ENCODE data around the gene PECR. TPM values are rescaled to one million over a fixed set of nuclear protein-coding genes. Genes with fewer than 3 reads are reported as not detected.

The PECR gene
- total and polyA plus RNA-seq, 10 of the 15 experiments (the other 5 are each of a cell fraction or from before 2014, with no cell fraction given), result 7.6 to 37.4 (median 25.7) TPM

- no peak for TF ChIP-seq YBX1 (IDR thresholded peaks at IDR 0.05)
- no peak for TF ChIP-seq SMAD5 (IDR thresholded peaks at IDR 0.05; ENCODE audit: low read depth)
Observed at GRCh38 chr2:216075510-216076485, 5.8 kb downstream of the PECR start (continued).

GRCh38 chr2:216074794-216075193 lies 6.8 kb downstream of the PECR start:
- no peaks in the 10 kb centered on the region for H3K27me3 ChIP-seq (replicated peaks in 1 of 2; ENCODE audit: control insufficient read depth in 2 of 2, insufficient read depth in 2 of 2, low read length in 1 of 2)
- TF ChIP-seq PRDM15 (CRISPR knock-in tag; IDR thresholded peaks at IDR 0.05) (no peak), RBBP5 (conservative IDR thresholded peaks at IDR 0.05) (no peak), SREBF2 (IDR thresholded peaks at IDR 0.05; ENCODE audit: low read length) (no peak), SMC3 (IDR thresholded peaks at IDR 0.05; ENCODE audit: borderline replicate concordance, low read length) (no peak), DPF2 (IDR thresholded peaks at IDR 0.05) (no peak), SMARCA5 (IDR thresholded peaks at IDR 0.05) (no peak), ZNF24 (IDR thresholded peaks at IDR 0.05) (no peak), IRF5 (IDR thresholded peaks at IDR 0.05; ENCODE audit: borderline replicate concordance) (no peak), POLR2A (IDR thresholded peaks at IDR 0.05; ENCODE audit: low read depth, low read length) (no peak), PBX3 (IDR thresholded peaks at IDR 0.05; ENCODE audit: insufficient replicate concordance, low read depth, low read length) (no peak), SREBF1 (IDR thresholded peaks at IDR 0.05; ENCODE audit: low read length) (no peak), SKIL (IDR thresholded peaks at IDR 0.05; ENCODE audit: low read depth, poor library complexity, severe bottlenecking) (no peak)
- no peaks in the 10 kb centered on the region for H3K9me3 ChIP-seq (replicated peaks; ENCODE audit: control insufficient read depth, insufficient read depth, low read length)
- no peak for ATAC-seq
- no peaks in the 10 kb centered on the region for H4K20me1 ChIP-seq (ENCODE audit: control insufficient read depth, insufficient read depth)
- no peak overlapping the region for H3K4me2 ChIP-seq (ENCODE audit: control insufficient read depth, insufficient read depth)
- 100% methylated on average over 1 of the region's 1 CpG for WGBS (ENCODE audit: insufficient coverage, insufficient replicate concordance, low lambda C conversion rate, missing lambda C conversion rate)
- no peak for DNase-seq (ENCODE audit: low read depth, low spot score)
- RAD21 ChIA-PET (ENCODE audit: unreplicated experiment), result interaction anchor here (1.6 kb wide), 1 partner anchor 15 kb away, joined by 3 read pairs; no protein-coding TSS in a partner anchor
- CTCF ChIA-PET, result interaction anchor here (1.1 to 1.8 kb wide), 4 partner anchors 10 to 144 kb away, joined by 3 to 5 read pairs (median 4); no protein-coding TSS in a partner anchor
- H3K79me2 ChIP-seq (ENCODE audit: control insufficient read depth, insufficient read depth, low read length), result peaks cover 1% of the 10 kb centered on the region; the same call in 1 of the 2 replicates
- H3K4me1 ChIP-seq (ENCODE audit: control insufficient read depth, insufficient read depth, low read length), result no peaks in the 10 kb centered on the region
- FAIRE-seq, result no peak
- no peaks in the 10 kb centered on the region; a peak in 1 of 4 replicates for H3K36me3 ChIP-seq (ENCODE audit: control insufficient read depth in 2 of 2, insufficient read depth in 2 of 2, low read length in 1 of 2)
- in situ Hi-C loops (cut with MboI), result no loop called here
- SMC1A ChIA-PET (ENCODE audit: uncharacterized antibody, unreplicated experiment), result interaction anchor here (0.6 to 2.3 kb wide), 7 partner anchors 16 to 125 kb away, joined by 3 to 10 read pairs (median 4); no protein-coding TSS in a partner anchor
- no peak overlapping the region for H2AFZ ChIP-seq (ENCODE audit: control insufficient read depth, low read depth, low read length)
- no peak overlapping the region for H3K9ac ChIP-seq (ENCODE audit: control insufficient read depth, insufficient read depth, low read length)
- BruUV-seq (replicated peaks), result no TSS peak
- intact Hi-C loops (cut with micrococcal nuclease; ENCODE audit: unreplicated experiment), result no loop called here
- POLR2A ChIA-PET, result interaction anchor here (1.0 to 1.2 kb wide), 2 partner anchors 14 to 27 kb away, joined by 3 to 4 read pairs; no protein-coding TSS in a partner anchor
- no peak overlapping the region for H3K4me3 ChIP-seq
- H3K27ac ChIP-seq (ENCODE audit: control insufficient read depth, insufficient read depth), result no peak overlapping the region

All from GM12878 (cell line).